H1 (cell line): ENCODE results near the gene NEDD4. TPM values are rescaled to one million over a fixed set of nuclear protein-coding genes. Genes with fewer than 3 reads are reported as not detected.

Experiments
- ASH2L ChIP-seq: fragments of 200-600, 300-600 bp; sonication (generic); IDR thresholded peaks from one replicate; pipeline ENCODE4 v1.7.1; 2017; ENCODE audit warnings: low read length
- MAFK ChIP-seq: IDR thresholded peaks from 2 replicates; pipeline ENCODE4 v1.6.1; 2012; ENCODE audit warnings: low read depth, mild to moderate bottlenecking, improper control_type of control experiment, low read length
- MAX ChIP-seq: IDR thresholded peaks from 2 replicates; pipeline ENCODE4 v1.6.1; 2012; ENCODE audit warnings: inconsistent platforms
- TCF12 ChIP-seq: IDR thresholded peaks from 2 replicates; pipeline ENCODE4 v1.6.1; 2011; ENCODE audit warnings: low read depth, mild to moderate bottlenecking, low read length
- TEAD4 ChIP-seq: IDR thresholded peaks from 2 replicates; pipeline ENCODE4 v1.6.1; 2012; ENCODE audit warnings: low read depth, low read length, inconsistent platforms, mixed read lengths
- ZNF274 ChIP-seq: IDR thresholded peaks from 2 replicates; pipeline ENCODE4 v1.7.0; 2012; ENCODE audit warnings: low read length, borderline replicate concordance; ENCODE audit errors: extremely low read depth
- polyA plus RNA-seq, 7 experiments: library from polyadenylated mRNA; depleted of rRNA in 3 of 7; stranded (reverse) in 5 of 7; unstranded in 2 of 7; fragments of >200 nt in 5 of 7; fragments of 200-250 nt in 2 of 7; gene quantifications; 1 replicate in 5 of 7; 2 replicates in 1 of 7; 4 replicates in 1 of 7; pipeline versions ENCODE4 v1.2.1 to v1.2.3, GENCODE V29; 2011 to 2013; ENCODE audit warnings: missing spikeins in 2 of 7, mixed read lengths in 2 of 7
- total RNA-seq: library from RNA; stranded (reverse); fragmentation: NEBNext Ultra II Directional; extraction: Animal tissue kit (Norgen Biotek cat#: 25700); gene quantifications from 2 replicates; pipeline ENCODE4 v1.2.1, GENCODE V29; 2021

Gene NEDD4
- total and polyA plus RNA-seq, 2 of the 8 experiments (the other 6 are each of a cell fraction or from before 2014, with no cell fraction given), result 0.95 to 3.9 TPM

GRCh38 chr15:55795031-55795430 is 198.4 kb downstream of the NEDD4 start (continued):
- no peak for TF ChIP-seq TEAD4
- no peak for TF ChIP-seq MAFK
- no peak for TF ChIP-seq TCF12
- TF ChIP-seq ZNF274, result no peak
- no peak for TF ChIP-seq ASH2L
- no peak for TF ChIP-seq MAX
- TF ChIP-seq, all 59 proteins: peak for 0
